C4-2B (cell line): ENCODE measurements around the gene ASB18.

Source experiments
- H3K27ac ChIP-seq: fragments of 450-650 bp; 2 replicates; pipeline ENCODE4 v1.5.1; 2017
- CTCF ChIP-seq: fragments of 450-650 bp; conservative IDR thresholded peaks from 2 replicates; pipeline ENCODE4 v1.5.1; 2017; ENCODE audit warnings: mild to moderate bottlenecking
- ZFX ChIP-seq: fragments of 450-650 bp; IDR thresholded peaks from 2 replicates; pipeline ENCODE4 v1.6.1; 2017

The ASB18 gene

GRCh38 chr2:236242057-236242495 is 22.1 kb downstream of the ASB18 start:
- TF ChIP-seq CTCF: no peak
- no peak for TF ChIP-seq ZFX
- H3K27ac ChIP-seq: no peak overlapping the region

- TF ChIP-seq CTCF (no peak), ZFX (no peak)
- H3K27ac ChIP-seq: no peak overlapping the region
Measured at GRCh38 chr2:236241181-236242056, 22.8 kb downstream of the ASB18 start.

- no peak overlapping the region for H3K27ac ChIP-seq
- no peak for TF ChIP-seq ZFX
- no peak for TF ChIP-seq CTCF
Measured at GRCh38 chr2:236240228-236240990, 23.8 kb downstream of the ASB18 start.

GRCh38 chr2:236239276-236240065 is 24.7 kb downstream of the ASB18 start:
- no peak for TF ChIP-seq CTCF
- no peak for TF ChIP-seq ZFX
- no peak overlapping the region for H3K27ac ChIP-seq

- TF ChIP-seq ZFX: no peak
- no peak for TF ChIP-seq CTCF
Measured at GRCh38 chr2:236238751-236239150, 25.5 kb downstream of the ASB18 start.

GRCh38 chr2:236237468-236238190 is 26.6 kb downstream of the ASB18 start:
- no peak overlapping the region for H3K27ac ChIP-seq
- TF ChIP-seq ZFX (no peak), CTCF (no peak)

More at GRCh38 chr2:236238751-236239150, 25.5 kb downstream of the ASB18 start:
- H3K27ac ChIP-seq: no peak overlapping the region
